GM23338 (cell line): ENCODE results near the gene SWT1. TPM values are rescaled to one million over a fixed set of nuclear protein-coding genes. Genes with fewer than 3 reads are reported as not detected.

Experiments
- ATAC-seq: fragments of 200-7000 bp; cut with Tn5 transposase; 3 replicates; pipeline ENCODE4 v1.9.1; 2020
- DNase-seq: peaks from one replicate; pipeline ENCODE4 v3.0.0-alpha.2; 2015; ENCODE audit warnings: low spot score
- H2AFZ ChIP-seq: fragments of 200-600 bp; sonication (generic); 2 replicates; pipeline ENCODE4 v1.8.0; 2016; ENCODE audit warnings: antibody characterized with exemption, mild to moderate bottlenecking, moderate library complexity
- H3F3A ChIP-seq: fragments of 200-600 bp; sonication (generic); replicated peaks from 2 replicates; pipeline ENCODE4 v1.8.0; 2017; ENCODE audit warnings: antibody characterized with exemption, mixed run types, low read depth
- H3K27ac ChIP-seq: fragments of 200-600 bp; sonication (generic); 2 replicates; pipeline ENCODE4 v1.6.1; 2016; ENCODE audit warnings: low read depth
- H3K27me3 ChIP-seq: fragments of 200-600 bp; sonication (generic); 2 replicates; pipeline ENCODE4 v1.8.0; 2016; ENCODE audit warnings: mild to moderate bottlenecking, mixed run types, moderate library complexity; ENCODE audit not compliant: insufficient read depth
- H3K36me3 ChIP-seq: fragments of 200-600 bp; sonication (generic); 2 replicates; pipeline ENCODE4 v1.8.0; 2016; ENCODE audit warnings: mild to moderate bottlenecking; ENCODE audit not compliant: insufficient read depth
- H3K4me1 ChIP-seq: fragments of 200-600 bp; sonication (generic); 2 replicates; pipeline ENCODE4 v1.8.0; 2016; ENCODE audit warnings: mild to moderate bottlenecking, moderate library complexity; ENCODE audit not compliant: insufficient read depth
- H3K4me2 ChIP-seq: fragments of 200-600 bp; sonication (generic); 2 replicates; pipeline ENCODE4 v1.7.1; 2017; ENCODE audit warnings: mixed run types
- H3K4me3 ChIP-seq: fragments of 200-600 bp; sonication (generic); 2 replicates; pipeline ENCODE4 v1.6.1; 2016; ENCODE audit warnings: mixed run types
- H3K79me2 ChIP-seq: fragments of 200-600 bp; sonication (generic); replicated peaks from 2 replicates; pipeline ENCODE4 v1.8.0; 2017; ENCODE audit warnings: mild to moderate bottlenecking; ENCODE audit not compliant: insufficient read depth
- H3K9me2 ChIP-seq: fragments of 200-600 bp; sonication (generic); 2 replicates; pipeline ENCODE4 v1.8.0; 2017; ENCODE audit not compliant: insufficient read depth
- H4K20me1 ChIP-seq: fragments of 200-600 bp; sonication (generic); replicated peaks from 2 replicates; pipeline ENCODE4 v1.8.0; 2017; ENCODE audit warnings: mild to moderate bottlenecking; ENCODE audit not compliant: insufficient read depth
- H3K27ac Mint-ChIP-seq: 2 replicates; pipeline ENCODE4 v1.8.0; 2020; ENCODE audit warnings: inconsistent platforms, mild to moderate bottlenecking, moderate library complexity, mixed read lengths
- H3K27me3 Mint-ChIP-seq: 3 replicates; pipeline ENCODE4 v1.8.0; 2022; ENCODE audit warnings: low read depth, mild to moderate bottlenecking, moderate library complexity, mixed read lengths, inconsistent platforms; ENCODE audit not compliant: insufficient read depth, poor library complexity
- H3K36me3 Mint-ChIP-seq: 3 replicates; pipeline ENCODE4 v1.8.0; 2021; ENCODE audit warnings: low read depth, mild to moderate bottlenecking, inconsistent platforms, moderate library complexity, mixed read lengths
- H3K4me1 Mint-ChIP-seq: 3 replicates; pipeline ENCODE4 v1.8.0; 2020; ENCODE audit warnings: mild to moderate bottlenecking, inconsistent platforms, mixed read lengths
- H3K4me3 Mint-ChIP-seq: 3 replicates; pipeline ENCODE4 v1.8.0; 2021; ENCODE audit warnings: moderate library complexity, mild to moderate bottlenecking, inconsistent platforms, mixed read lengths
- H3K9me3 Mint-ChIP-seq: 3 replicates; pipeline ENCODE4 v1.8.0; 2020; ENCODE audit warnings: moderate library complexity, mild to moderate bottlenecking, inconsistent platforms, mixed read lengths
- CREB1 ChIP-seq: fragments of 250-450 bp; sonication (Bioruptor Pico); IDR thresholded peaks from 2 replicates; pipeline ENCODE4 v1.5.0; 2020; ENCODE audit warnings: low read depth, mild to moderate bottlenecking, moderate library complexity
- CTCF ChIP-seq, 2 experiments: fragments of 200-600 bp in 1 of 2; sonication (generic) in 1 of 2; conservative IDR thresholded peaks; 2 replicates each; pipeline versions ENCODE4 v1.5.1 to v1.6.1; 2016 to 2017; ENCODE audit warnings: antibody characterized with exemption in 2 of 2, low read depth in 2 of 2, mild to moderate bottlenecking in 2 of 2, moderate library complexity in 1 of 2
- EZH2phosphoT487 ChIP-seq: fragments of 200-600 bp; sonication (generic); IDR thresholded peaks from one replicate; pipeline ENCODE4 v1.8.1; 2018; ENCODE audit warnings: antibody characterized with exemption; ENCODE audit not compliant: unreplicated experiment
- JUNB ChIP-seq: IDR thresholded peaks from one replicate; pipeline ENCODE4 v1.6.1; 2016; ENCODE audit warnings: antibody characterized with exemption; ENCODE audit not compliant: unreplicated experiment
- NANOG ChIP-seq: IDR thresholded peaks from 2 replicates; pipeline ENCODE4 v1.6.1; 2016; ENCODE audit warnings: antibody characterized with exemption, borderline replicate concordance
- POLR2AphosphoS5 ChIP-seq: IDR thresholded peaks from 2 replicates; pipeline ENCODE4 v1.6.1; 2016; ENCODE audit warnings: antibody characterized with exemption, low read depth
- ZNF114 ChIP-seq: fragments of 250-450 bp; sonication (Bioruptor Pico); IDR thresholded peaks from 2 replicates; pipeline ENCODE4 v1.5.0; 2020; ENCODE audit warnings: mild to moderate bottlenecking, moderate library complexity
- ZNF331 ChIP-seq: fragments of 250-450 bp; sonication (Bioruptor Pico); IDR thresholded peaks from 2 replicates; pipeline ENCODE4 v1.5.0; 2020; ENCODE audit warnings: low read depth, mild to moderate bottlenecking, moderate library complexity
- polyA plus RNA-seq: library from polyadenylated mRNA; unstranded; fragments of >200 nt; fragmentation: Nextera tagmentation; extraction: Ambion mirVana; gene quantifications from 2 replicates; pipeline ENCODE4 v1.2.1, GENCODE V29; 2016
- total RNA-seq: library from RNA; depleted of rRNA; stranded (reverse); fragments of >200 nt; shearing (Covaris generic); gene quantifications from 2 replicates; pipeline ENCODE4 v1.2.3, GENCODE V29; 2014
- TF ChIP-seq, protein P1 (sequence below): IDR thresholded peaks from one replicate; pipeline ENCODE4 v1.6.1; 2018; ENCODE audit warnings: antibody characterized with exemption; ENCODE audit not compliant: unreplicated experiment
- TF ChIP-seq, protein P2 (sequence below): IDR thresholded peaks from 2 replicates; pipeline ENCODE4 v1.6.1; 2016; ENCODE audit warnings: antibody characterized with exemption

The SWT1 gene
- total and polyA plus RNA-seq, 2 experiments from 2014 or later: 3.6 to 5.7 TPM

- Histone ChIP-seq H3K4me2 (no peak overlapping the region), H3K4me3 (no peak overlapping the region), H3K27me3 (no peaks in the 10 kb centered on the region), H2AFZ (no peak overlapping the region), H3K9me2 (no peaks in the 10 kb centered on the region), H3K4me1 (peaks cover 4% of the 10 kb centered on the region; the same call in 1 of the 2 replicates), H3K27ac (no peak overlapping the region), H3F3A (no peaks in the 10 kb centered on the region), H3K36me3 (peaks cover 4% of the 10 kb centered on the region; the same call in 1 of the 2 replicates), H4K20me1 (no peaks in the 10 kb centered on the region), H3K79me2 (peaks cover 10% of the 10 kb centered on the region)
- ATAC-seq (no peak), DNase-seq (no peak)
- no peaks in the 10 kb centered on the region; the same call in 2 of the 3 replicates for H3K9me3 Mint-ChIP-seq
- no peak for TF ChIP-seq POLR2AphosphoS5
- TF ChIP-seq ZNF114: no peak
- no peak for TF ChIP-seq ZNF331 (CRISPR knock-in tag)
- TF ChIP-seq, protein P1, sequence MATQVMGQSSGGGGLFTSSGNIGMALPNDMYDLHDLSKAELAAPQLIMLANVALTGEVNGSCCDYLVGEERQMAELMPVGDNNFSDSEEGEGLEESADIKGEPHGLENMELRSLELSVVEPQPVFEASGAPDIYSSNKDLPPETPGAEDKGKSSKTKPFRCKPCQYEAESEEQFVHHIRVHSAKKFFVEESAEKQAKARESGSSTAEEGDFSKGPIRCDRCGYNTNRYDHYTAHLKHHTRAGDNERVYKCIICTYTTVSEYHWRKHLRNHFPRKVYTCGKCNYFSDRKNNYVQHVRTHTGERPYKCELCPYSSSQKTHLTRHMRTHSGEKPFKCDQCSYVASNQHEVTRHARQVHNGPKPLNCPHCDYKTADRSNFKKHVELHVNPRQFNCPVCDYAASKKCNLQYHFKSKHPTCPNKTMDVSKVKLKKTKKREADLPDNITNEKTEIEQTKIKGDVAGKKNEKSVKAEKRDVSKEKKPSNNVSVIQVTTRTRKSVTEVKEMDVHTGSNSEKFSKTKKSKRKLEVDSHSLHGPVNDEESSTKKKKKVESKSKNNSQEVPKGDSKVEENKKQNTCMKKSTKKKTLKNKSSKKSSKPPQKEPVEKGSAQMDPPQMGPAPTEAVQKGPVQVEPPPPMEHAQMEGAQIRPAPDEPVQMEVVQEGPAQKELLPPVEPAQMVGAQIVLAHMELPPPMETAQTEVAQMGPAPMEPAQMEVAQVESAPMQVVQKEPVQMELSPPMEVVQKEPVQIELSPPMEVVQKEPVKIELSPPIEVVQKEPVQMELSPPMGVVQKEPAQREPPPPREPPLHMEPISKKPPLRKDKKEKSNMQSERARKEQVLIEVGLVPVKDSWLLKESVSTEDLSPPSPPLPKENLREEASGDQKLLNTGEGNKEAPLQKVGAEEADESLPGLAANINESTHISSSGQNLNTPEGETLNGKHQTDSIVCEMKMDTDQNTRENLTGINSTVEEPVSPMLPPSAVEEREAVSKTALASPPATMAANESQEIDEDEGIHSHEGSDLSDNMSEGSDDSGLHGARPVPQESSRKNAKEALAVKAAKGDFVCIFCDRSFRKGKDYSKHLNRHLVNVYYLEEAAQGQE: no peak
- TF ChIP-seq, protein P2, sequence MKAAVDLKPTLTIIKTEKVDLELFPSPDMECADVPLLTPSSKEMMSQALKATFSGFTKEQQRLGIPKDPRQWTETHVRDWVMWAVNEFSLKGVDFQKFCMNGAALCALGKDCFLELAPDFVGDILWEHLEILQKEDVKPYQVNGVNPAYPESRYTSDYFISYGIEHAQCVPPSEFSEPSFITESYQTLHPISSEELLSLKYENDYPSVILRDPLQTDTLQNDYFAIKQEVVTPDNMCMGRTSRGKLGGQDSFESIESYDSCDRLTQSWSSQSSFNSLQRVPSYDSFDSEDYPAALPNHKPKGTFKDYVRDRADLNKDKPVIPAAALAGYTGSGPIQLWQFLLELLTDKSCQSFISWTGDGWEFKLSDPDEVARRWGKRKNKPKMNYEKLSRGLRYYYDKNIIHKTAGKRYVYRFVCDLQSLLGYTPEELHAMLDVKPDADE: no peak
- no peak for TF ChIP-seq NANOG
- TF ChIP-seq EZH2phosphoT487: no peak
- TF ChIP-seq CTCF (conservative IDR thresholded peaks at IDR 0.05; ENCODE audit: low read depth in 2 of 2): no peak
- no peak for TF ChIP-seq JUNB
- no peak for TF ChIP-seq CREB1 (CRISPR knock-in tag)
- peaks cover 6% of the 10 kb centered on the region; the same call in 2 of the 3 replicates for H3K4me1 Mint-ChIP-seq
- no peak overlapping the region for H3K27ac Mint-ChIP-seq
- H3K27me3 Mint-ChIP-seq: peaks cover 3% of the 10 kb centered on the region
- H3K4me3 Mint-ChIP-seq: no peak overlapping the region
- H3K36me3 Mint-ChIP-seq: peaks cover 4% of the 10 kb centered on the region; the same call in 2 of the 3 replicates
Observed at GRCh38 chr1:185151215-185151614, 5.8 kb upstream of the SWT1 start.
